GM10847 (cell line): Measurements from ENCODE around the gene CUTC.

Source experiments
- POLR2A ChIP-seq: IDR thresholded peaks from 2 replicates; pipeline ENCODE4 v1.6.1; 2011; ENCODE audit not compliant: insufficient read length; ENCODE audit errors: extremely low read depth

Gene CUTC

DNA sequence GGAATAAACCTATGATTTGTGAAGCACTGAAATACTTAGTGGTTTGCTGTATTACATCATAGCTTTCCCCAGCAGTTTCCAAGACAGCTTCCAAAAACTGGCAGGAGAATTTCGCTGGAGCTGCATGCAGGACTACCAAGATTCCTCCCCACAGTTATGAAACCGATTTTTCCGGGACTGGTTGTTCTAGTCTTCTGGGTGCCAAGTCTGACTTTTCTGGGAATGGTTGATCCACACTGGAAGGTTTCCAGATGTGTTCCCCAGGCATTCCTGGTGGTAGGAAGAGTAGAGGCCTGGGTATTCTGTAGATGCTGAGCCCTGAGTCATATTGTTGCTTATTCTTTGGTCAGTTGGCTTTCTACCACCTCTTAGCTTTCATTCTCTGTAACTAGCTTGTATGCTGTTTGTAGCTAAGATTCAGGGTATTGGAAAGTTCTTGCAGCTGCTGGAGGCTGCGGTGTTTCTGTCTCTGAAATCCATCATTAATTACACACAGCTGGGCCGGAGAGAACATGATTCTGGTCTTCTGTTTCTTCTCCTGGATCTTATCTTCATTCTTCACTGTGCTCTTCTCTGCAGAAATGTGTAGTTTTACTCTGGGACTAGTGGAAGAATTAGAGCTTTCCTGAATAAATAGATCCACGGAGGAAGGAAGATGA is 56.7 kb downstream of the CUTC start:
- TF ChIP-seq POLR2A = no peak

DNA sequence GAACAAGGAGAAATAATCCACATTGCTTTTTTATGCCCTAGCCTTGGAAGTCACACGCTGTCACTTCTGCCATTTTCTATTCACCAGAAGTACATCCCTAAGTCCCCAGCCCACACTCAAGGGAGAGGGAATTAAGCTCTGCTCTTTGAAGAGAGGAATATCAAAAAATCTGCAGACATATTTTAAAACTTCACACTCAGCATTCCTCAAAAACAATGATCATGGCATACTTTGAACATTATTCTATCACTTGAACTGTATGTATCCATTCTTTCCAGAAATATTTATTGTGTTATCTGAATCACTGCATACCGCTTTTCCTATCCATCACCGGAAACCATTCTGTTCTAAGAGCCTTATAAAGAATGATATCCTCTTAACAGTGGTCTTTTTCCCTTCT is 59.8 kb downstream of the CUTC start:
- TF ChIP-seq POLR2A = no peak

GRCh38 chr10:99793819-99794218 is 61.8 kb downstream of the CUTC start:
- TF ChIP-seq POLR2A = no peak

DNA sequence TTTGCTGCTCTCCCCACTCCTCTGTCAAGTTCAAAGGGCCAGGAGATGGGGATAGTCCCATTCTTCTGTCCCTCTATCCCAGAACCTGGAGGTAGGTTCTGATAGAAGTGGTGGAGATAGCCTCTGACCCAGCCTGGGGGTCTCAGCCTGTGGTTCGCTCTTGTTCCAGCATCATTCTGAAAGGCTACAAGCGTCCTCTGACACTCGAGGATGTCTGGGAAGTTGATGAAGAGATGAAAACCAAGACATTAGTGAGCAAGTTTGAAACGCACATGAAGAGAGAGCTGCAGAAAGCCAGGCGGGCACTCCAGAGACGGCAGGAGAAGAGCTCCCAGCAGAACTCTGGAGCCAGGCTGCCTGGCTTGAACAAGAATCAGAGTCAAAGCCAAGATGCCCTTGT is 64.9 kb downstream of the CUTC start:
- no peak for TF ChIP-seq POLR2A

DNA sequence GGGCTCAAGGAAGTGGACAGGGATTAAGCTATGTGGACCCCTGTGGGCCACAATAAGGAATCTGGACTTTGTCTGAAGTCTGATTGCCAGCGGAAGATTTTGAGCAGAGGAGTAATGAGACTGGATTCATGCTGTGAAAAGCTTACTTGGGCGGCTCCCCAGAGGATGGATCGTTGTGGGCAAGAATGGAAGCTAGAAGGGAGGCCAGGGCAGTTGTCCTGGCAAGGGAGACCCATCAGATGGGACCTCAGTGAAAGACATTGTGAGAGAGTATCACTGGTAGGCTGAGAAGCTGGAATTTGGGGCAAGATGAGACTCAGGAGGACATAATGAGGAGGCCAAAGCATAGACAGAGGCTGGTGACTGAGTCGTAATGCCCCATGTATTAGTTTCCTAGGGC is 66.0 kb downstream of the CUTC start:
- no peak for TF ChIP-seq POLR2A

DNA sequence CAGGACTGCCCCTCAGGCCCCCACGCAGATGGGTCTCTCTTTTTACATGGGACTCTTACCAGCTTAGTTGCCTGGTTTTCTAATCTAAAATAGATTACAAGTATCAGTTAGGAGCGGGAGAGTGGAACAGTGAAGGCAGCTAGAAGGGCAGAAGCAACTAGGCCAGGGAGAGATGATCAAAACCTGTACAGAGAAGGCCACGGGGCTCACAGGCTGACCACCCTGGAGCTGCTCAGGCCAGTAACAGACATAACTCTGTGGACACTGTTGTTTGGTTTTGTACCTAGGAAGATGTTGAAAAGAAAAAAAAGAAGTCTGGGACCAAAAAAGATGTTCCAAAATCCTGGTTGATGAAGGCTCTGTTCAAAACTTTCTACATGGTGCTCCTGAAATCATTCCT is 66.9 kb downstream of the CUTC start:
- no peak for TF ChIP-seq POLR2A

DNA sequence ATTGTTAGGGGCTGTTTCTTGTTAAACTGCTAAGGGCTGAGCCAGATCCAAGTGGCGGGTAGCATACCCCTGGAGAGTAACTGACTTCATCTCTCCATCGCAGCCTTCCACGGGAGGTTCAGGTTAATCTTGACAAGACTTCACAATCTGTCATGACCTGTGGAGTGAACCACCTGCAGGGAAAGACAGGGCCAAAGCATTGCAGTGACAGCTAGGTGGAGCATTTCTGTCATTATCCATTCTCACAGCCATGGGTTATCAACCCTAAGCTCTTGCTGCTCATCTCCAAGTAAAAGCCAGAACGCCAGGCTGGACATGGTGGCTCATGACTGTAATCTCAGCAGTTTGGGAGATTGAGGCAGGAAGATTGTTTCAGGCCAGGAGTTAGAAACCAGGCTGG is 67.6 kb downstream of the CUTC start:
- no peak for TF ChIP-seq POLR2A

DNA sequence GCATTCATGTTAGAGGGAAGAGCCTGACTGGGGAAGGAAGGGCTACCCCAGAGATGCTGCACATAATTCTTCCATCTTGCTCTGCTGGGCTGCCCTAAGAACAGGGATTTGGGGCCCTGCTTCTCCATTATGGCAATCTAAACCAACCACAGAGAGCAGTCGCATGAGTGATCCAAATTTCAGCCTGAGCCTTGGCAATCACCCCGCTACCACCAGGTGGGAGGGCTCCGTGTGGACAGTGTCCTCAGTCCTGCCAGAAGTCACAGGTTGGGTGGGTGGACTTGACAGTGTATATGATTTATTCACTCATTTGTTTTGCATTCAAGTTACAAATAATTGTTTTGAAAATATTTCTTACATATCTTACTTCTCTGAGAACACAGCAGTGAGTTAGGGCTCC is 72.4 kb downstream of the CUTC start:
- no peak for TF ChIP-seq POLR2A

DNA sequence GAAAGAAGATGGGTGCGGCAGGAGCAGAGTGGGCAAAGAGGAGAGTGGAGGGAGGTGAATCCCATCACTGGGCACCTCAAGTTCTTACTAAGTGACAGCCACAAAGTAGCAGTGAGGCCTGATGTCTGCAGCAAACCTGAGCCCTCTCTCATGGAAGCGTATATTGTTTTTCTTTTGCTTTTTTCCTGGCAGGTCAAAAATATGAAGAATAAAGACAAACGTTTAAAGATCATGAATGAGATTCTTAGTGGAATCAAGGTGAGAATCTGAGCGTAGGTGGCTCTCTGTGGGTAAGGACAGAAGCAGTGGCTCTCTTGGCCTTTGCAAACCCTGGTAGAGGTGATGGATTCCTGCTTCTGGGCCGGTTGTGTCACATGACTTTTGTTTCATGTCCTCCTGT is 73.2 kb downstream of the CUTC start:
- TF ChIP-seq POLR2A = no peak
